ENCODE results near the gene ANKMY2.

Gene ANKMY2

DNA sequence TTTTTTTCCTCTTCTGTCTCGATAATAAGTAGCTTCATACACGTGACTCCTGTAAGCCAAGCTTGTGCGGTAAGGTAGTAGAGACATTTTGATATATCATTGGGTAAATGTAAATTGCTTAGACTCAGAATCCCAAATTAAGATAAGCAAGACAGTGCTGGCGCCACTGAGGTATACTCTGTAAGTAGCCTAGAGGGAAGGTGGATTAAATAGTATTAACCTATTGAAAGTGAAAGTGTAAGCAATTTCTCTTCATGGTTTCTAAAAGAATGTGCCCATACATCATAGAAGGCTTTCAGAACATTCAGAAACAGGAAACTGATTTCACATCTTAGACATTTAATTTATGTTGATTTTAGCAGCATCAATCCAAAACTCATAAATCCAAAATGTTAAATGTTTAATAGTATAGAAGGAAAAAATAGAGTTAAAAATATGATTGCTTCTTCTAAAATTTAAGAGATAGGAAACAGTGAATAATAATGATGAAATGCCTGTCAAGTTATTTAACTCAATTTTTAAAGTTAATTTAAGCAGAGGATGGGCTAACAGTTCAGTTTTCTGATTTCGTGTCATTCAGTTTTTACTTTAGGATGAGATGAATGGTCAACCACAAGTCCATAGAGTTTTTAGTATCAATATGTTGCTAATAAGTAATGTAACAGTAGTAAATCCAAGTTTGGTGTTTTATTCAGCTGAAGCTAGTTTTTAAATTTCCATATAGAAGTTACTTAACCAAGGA is 82.1 kb downstream of the ANKMY2 start:
- no peak overlapping the region for H3K4me3 ChIP-seq (ENCODE audit: low read depth, low read length)
- no peaks in the 10 kb centered on the region for H3K9me3 ChIP-seq (ENCODE audit: control insufficient read depth, low read length)
- H3K27me3 ChIP-seq (ENCODE audit: control insufficient read depth, insufficient read depth, low read length): no peaks in the 10 kb centered on the region
- H3K4me1 ChIP-seq: no peaks in the 10 kb centered on the region
- H3K9ac ChIP-seq: no peak overlapping the region
- H3K4me2 ChIP-seq (ENCODE audit: low read length): no peak overlapping the region
- no peak for TF ChIP-seq CTCF (IDR thresholded peaks at IDR 0.05)
- H3K36me3 ChIP-seq (ENCODE audit: control insufficient read depth, insufficient read depth, low read length): no peaks in the 10 kb centered on the region
- H2AFZ ChIP-seq: no peak overlapping the region
- H3K27ac ChIP-seq: no peak overlapping the region
- H3K79me2 ChIP-seq: no peaks in the 10 kb centered on the region

- Histone ChIP-seq H3K4me1 (no peaks in the 10 kb centered on the region), H3K27ac (no peak overlapping the region)
- no peak for TF ChIP-seq CTCF (IDR thresholded peaks at IDR 0.05)
Measured at GRCh38 chr7:16562456-16563220, 82.9 kb downstream of the ANKMY2 start.

DNA sequence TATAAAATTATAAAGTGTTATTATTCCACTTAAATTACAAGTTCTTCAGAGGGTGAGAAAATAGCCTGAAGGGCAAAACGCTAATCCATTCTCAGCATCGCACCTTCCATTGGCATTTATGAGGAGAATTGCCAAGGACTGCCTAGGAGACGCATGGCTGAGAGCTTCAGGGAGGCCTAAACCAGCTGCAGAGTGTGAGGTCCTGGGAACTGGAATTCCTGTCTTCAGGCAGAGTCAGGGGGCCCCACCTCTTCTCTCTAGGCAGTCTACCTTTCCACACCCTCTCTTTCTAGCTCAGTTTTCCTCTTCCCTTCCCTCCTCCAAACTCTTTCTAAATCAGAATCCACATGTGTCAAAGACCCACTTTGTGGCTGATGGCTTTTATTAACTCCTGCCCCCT is 83.6 kb downstream of the ANKMY2 start:
- H3K9me3 ChIP-seq (ENCODE audit: control insufficient read depth, low read length): no peaks in the 10 kb centered on the region
- no peak overlapping the region for H2AFZ ChIP-seq
- H3K79me2 ChIP-seq: no peaks in the 10 kb centered on the region
- no peak overlapping the region for H3K4me2 ChIP-seq (ENCODE audit: low read length)
- TF ChIP-seq CTCF (IDR thresholded peaks at IDR 0.05): no peak
- no peak overlapping the region for H3K4me3 ChIP-seq (ENCODE audit: low read depth, low read length)
- no peaks in the 10 kb centered on the region for H3K27me3 ChIP-seq (ENCODE audit: control insufficient read depth, insufficient read depth, low read length)
- no peaks in the 10 kb centered on the region for H3K4me1 ChIP-seq
- H3K27ac ChIP-seq: no peak overlapping the region
- H3K9ac ChIP-seq: no peak overlapping the region
- H3K36me3 ChIP-seq (ENCODE audit: control insufficient read depth, insufficient read depth, low read length): no peaks in the 10 kb centered on the region

More at GRCh38 chr7:16562456-16563220, 82.9 kb downstream of the ANKMY2 start:
- H3K9ac ChIP-seq: no peak overlapping the region
- H3K4me2 ChIP-seq (ENCODE audit: low read length): no peak overlapping the region
- H2AFZ ChIP-seq: no peak overlapping the region
- no peak overlapping the region for H3K4me3 ChIP-seq (ENCODE audit: low read depth, low read length)
- H3K36me3 ChIP-seq (ENCODE audit: control insufficient read depth, insufficient read depth, low read length): no peaks in the 10 kb centered on the region
- no peaks in the 10 kb centered on the region for H3K27me3 ChIP-seq (ENCODE audit: control insufficient read depth, insufficient read depth, low read length)
- no peaks in the 10 kb centered on the region for H3K79me2 ChIP-seq
- H3K9me3 ChIP-seq (ENCODE audit: control insufficient read depth, low read length): no peaks in the 10 kb centered on the region

DNA sequence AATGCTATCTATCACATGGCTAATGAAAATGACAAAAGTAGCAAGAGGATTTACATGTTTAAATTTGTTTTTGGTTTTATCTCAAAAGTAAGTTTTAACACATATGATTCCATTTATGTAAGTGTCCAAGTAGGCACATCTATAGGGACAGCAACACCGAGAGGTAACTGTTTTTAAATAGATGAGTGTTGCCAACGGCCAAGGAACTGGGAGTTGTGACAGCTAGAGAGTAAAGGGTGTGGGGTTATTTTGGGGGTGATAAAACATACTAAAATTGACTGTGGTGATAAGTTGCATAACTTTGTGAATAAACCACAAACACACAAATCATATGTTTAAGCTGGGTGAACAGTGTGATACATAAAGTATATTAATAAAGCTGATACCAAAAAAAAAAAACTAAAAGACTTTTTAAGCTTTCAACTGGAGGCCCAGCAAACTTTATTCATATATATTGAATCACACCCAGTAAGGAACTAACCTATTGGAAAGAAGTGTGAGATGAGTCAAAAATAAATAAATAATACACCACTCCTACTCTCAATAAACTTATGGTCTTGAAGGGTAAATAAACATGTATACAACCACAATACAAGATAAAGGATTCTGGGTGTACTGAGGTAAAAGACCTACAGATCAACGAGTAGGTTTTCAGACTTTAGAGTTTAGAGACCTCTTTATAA is 85.9 kb downstream of the ANKMY2 start:
- Histone ChIP-seq H3K79me2 (no peaks in the 10 kb centered on the region), H3K9me3 (ENCODE audit: control insufficient read depth, low read length) (no peaks in the 10 kb centered on the region), H2AFZ (no peak overlapping the region), H3K27me3 (ENCODE audit: control insufficient read depth, insufficient read depth, low read length) (no peaks in the 10 kb centered on the region), H3K36me3 (ENCODE audit: control insufficient read depth, insufficient read depth, low read length) (no peaks in the 10 kb centered on the region), H3K27ac (no peak overlapping the region), H3K9ac (no peak overlapping the region), H3K4me1 (no peaks in the 10 kb centered on the region), H3K4me2 (ENCODE audit: low read length) (no peak overlapping the region), H3K4me3 (ENCODE audit: low read depth, low read length) (no peak overlapping the region)
- TF ChIP-seq CTCF (IDR thresholded peaks at IDR 0.05): no peak

Data from parathyroid adenoma (tissue), 2 donors.